HAP-1 (cell line): ENCODE results near the gene PGBD5.

Experiments used
- DNase-seq, 2 experiments: peaks; one replicate each; pipeline ENCODE4 v3.0.0-alpha.2; 2016 to 2020; ENCODE audit warnings: low spot score in 2 of 2
- H3K27me3 ChIP-seq: fragments of 250-450 bp; sonication (Bioruptor Pico); 2 replicates; pipeline ENCODE4 v1.5.1; 2020; ENCODE audit warnings: low read depth, mild to moderate bottlenecking, moderate library complexity
- H3K36me3 ChIP-seq: fragments of 250-450 bp; sonication (Bioruptor Pico); replicated peaks from 2 replicates; pipeline ENCODE4 v1.5.1; 2020; ENCODE audit warnings: mild to moderate bottlenecking
- H3K4me1 ChIP-seq: fragments of 250-450 bp; sonication (Bioruptor Pico); 2 replicates; pipeline ENCODE4 v1.5.1; 2020; ENCODE audit warnings: mild to moderate bottlenecking
- H3K4me3 ChIP-seq: fragments of 250-450 bp; sonication (Bioruptor Pico); 2 replicates; pipeline ENCODE4 v1.5.1; 2020; ENCODE audit warnings: mild to moderate bottlenecking, moderate library complexity
- H3K9me3 ChIP-seq: fragments of 250-450 bp; sonication (Bioruptor Pico); 2 replicates; pipeline ENCODE4 v1.5.1; 2020; ENCODE audit warnings: mild to moderate bottlenecking, moderate library complexity
- in situ Hi-C: fragments of 300-500 bp; cut with MboI; formaldehyde crosslinking; loops from 3 replicates; pipeline ENCODE4 v1.14.3; 2020; ENCODE audit warnings: low sequenced_read_pairs, inconsistent platforms, mixed read lengths

The PGBD5 gene

DNA sequence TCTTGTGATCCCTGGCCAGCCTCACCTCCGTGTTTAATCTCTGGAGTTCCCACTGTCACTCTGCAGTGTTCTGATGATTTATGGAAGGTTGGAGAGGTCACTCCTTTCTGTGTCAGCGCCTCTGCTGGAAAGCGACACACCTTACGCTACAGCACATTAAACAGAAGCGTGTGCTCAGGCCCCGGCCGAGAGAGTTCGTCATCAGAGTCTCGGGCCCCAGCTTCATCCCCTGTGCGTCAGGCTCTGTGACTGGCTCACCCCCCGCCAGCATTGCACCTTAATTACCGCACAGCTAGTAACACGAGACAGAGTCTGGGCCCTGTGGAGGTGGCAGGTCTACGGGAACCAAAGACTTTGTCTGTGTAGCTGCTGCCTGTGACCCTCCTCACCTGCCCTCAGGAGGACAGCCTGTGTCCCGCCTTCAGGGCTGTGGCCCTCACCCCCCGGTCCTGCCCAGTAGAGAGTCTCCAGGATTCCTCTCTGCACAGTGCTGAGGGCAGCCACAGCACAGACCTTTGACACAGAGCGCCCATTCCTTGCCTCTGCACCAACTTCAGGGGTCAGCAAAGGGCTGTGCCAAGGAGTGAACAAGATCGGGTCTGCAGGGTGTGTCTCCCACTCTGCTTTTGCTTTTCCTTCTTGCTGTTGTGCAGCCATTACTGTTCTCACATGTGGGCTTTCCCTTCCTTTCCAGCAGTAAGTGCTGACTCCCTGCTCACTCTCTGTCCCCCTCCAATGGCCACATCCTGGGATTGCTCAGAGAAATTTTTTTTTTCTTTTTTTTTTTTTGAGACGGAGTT lies 157.6 kb downstream of the PGBD5 start:
- H3K4me3 ChIP-seq, result no peak overlapping the region
- H3K4me1 ChIP-seq, result peaks cover 10% of the 10 kb centered on the region
- H3K36me3 ChIP-seq, result peaks cover 8% of the 10 kb centered on the region
- no peaks in the 10 kb centered on the region for H3K9me3 ChIP-seq
- in situ Hi-C loops, result no loop called here
- DNase-seq, result peak; percentile 55 to 58
- H3K27me3 ChIP-seq, result no peaks in the 10 kb centered on the region

GRCh38 chr1:230267338-230268065 lies 158.6 kb downstream of the PGBD5 start:
- in situ Hi-C loops, result no loop called here
- Histone ChIP-seq H3K9me3 (no peaks in the 10 kb centered on the region), H3K27me3 (no peaks in the 10 kb centered on the region), H3K4me3 (no peak overlapping the region), H3K4me1 (peaks cover 10% of the 10 kb centered on the region), H3K36me3 (peaks cover 12% of the 10 kb centered on the region)
- no peak for DNase-seq

- H3K36me3 ChIP-seq, result peaks cover 12% of the 10 kb centered on the region
Observed at GRCh38 chr1:230266456-230266855, 159.7 kb downstream of the PGBD5 start.

GRCh38 chr1:230265200-230266115 lies 160.7 kb downstream of the PGBD5 start:
- Histone ChIP-seq H3K4me1 (peaks cover 7% of the 10 kb centered on the region), H3K4me3 (no peak overlapping the region), H3K27me3 (no peaks in the 10 kb centered on the region), H3K9me3 (no peaks in the 10 kb centered on the region), H3K36me3 (peaks cover 12% of the 10 kb centered on the region)
- in situ Hi-C loops, result no loop called here
- no peak for DNase-seq

More at GRCh38 chr1:230266456-230266855, 159.7 kb downstream of the PGBD5 start:
- in situ Hi-C loops, result no loop called here
- Histone ChIP-seq H3K4me1 (peaks cover 10% of the 10 kb centered on the region), H3K27me3 (no peaks in the 10 kb centered on the region), H3K9me3 (no peaks in the 10 kb centered on the region), H3K4me3 (no peak overlapping the region)
- no peak for DNase-seq
